Measurements from ENCODE around the gene DNPH1.

DNPH1 gene

DNA sequence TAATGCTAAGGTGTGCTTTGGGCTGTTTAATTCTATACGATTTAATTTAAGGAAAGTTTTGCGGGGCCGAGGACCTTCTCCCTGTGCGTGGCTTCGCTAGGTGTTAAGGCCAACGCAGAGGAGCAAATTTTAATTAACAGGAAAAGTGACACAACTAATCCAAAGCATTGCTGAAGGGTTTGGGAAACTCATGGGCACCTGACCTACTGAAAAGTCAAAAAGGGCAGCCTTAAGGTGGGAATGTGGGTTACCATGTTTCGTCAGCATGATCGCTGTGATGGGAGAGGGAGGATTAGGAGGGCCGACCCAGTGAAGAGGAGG, 47.7 kb downstream of the DNPH1 start:
- no peak for DNase-seq (ENCODE audit: low read depth)

GRCh38 chr6:43180985-43181384, 48.3 kb downstream of the DNPH1 start:
- DNase-seq (ENCODE audit: low read depth), result no peak

GRCh38 chr6:43180058-43180457, 49.2 kb downstream of the DNPH1 start:
- DNase-seq (ENCODE audit: low read depth), result no peak

DNA sequence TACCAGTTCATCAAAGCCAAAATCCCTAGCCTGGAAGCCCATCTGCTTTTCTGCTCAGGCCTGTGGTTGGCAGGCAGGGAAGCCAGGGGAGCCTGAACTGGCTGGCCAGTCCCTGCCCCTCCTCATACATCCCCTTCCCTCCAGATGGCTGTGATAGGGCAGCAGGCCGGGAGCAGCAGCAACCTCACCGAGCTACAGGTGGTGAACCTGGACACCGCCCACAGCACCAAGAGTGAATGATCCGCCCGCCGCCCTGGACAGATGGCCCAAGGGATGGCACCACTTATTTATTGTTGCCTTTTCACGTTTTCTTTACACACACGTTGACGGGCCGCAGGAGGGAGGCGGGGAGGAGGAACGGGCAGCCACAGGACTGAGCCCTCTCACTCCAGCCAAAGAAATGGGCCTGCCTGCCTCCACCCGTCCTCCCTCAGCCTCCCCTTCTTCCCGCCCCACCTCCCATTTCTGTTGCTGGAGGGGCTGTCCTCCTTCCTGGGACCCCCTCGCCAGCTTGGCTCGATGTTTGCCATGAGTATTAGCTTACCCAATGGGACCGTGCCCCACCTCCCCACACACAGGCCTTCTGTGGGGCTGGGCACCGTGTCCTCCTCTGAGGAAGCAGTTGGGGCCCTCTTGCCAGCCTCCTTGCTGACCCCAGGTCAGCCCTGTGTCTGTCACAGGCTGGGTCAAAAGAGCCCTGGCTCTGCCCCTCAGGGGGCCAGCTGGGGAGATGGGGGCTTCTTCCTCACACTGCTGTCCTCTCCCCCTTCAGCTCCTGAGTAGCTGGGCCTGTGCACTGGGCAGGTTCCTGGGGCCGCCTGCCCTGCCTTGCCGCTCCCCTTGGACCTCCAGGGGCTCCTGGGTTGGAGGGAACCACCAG, 50.1 kb downstream of the DNPH1 start:
- no peak for DNase-seq (ENCODE audit: low read depth)

DNA sequence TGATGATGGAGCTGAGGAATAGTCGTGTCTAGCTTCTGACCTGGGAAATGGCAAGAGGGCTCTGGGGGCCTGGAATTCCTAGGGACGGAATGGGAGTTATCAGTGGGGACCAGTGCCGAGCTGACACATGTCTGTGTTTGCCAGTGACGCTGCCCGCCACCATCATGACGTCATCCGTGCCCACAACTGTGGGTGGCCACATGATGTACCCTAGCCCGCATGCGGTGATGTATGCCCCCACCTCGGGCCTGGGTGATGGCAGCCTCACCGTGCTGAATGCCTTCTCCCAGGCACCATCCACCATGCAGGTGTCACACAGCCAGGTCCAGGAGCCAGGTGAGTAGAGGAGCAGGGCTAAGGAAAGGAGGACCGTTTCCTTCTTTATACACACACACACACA, 51.1 kb downstream of the DNPH1 start:
- DNase-seq (ENCODE audit: low read depth), result no peak

GRCh38 chr6:43176423-43176786, 52.9 kb downstream of the DNPH1 start:
- DNase-seq (ENCODE audit: low read depth), result no peak

DNA sequence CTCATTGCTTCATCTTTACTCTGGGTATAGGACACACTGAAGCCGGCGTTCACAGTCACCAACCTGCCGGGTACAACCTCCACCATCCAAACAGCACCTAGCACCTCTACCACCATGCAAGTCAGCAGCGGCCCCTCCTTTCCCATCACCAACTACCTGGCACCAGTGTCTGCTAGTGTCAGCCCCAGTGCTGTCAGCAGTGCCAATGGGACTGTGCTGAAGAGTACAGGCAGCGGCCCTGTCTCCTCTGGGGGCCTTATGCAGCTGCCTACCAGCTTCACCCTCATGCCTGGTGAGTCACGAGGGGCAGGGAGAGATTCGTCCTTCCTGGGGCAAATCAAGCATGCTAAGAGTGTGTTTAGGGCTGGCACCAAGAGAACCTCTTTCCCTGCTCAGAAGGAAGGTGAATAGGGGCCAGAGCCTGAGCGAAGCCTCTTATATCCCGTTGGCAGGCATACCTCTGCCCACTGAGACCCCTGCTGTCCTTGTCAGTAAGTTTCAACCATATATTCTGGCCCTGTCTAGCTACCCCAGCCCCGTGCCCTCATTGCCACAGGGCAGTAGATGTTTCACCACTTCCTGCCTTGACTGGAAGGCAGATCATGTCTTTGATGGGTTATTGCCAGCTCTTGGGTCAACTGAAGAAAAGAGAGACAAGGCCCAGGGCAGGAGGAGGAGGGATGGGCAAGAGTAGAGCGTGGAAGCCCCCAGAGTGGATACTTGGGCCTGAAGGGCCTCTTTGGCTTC, 53.4 kb downstream of the DNPH1 start:
- no peak for DNase-seq (ENCODE audit: low read depth)
